Ramos (cell line): ENCODE measurements around the gene HOXC9.

Experiments used
- in situ Hi-C: fragments of 300-500 bp; cut with MboI; formaldehyde crosslinking; loops from one replicate; pipeline ENCODE4 v1.14.3; 2022; ENCODE audit warnings: low sequenced_read_pairs; ENCODE audit not compliant: unreplicated experiment

Gene HOXC9

GRCh38 chr12:54000116-54001114 lies at the start of gene HOXC9:
Gene HOXC9, plus strand, starts transcription at chr12:54000161. Its CDS starts 28 bp downstream, at chr12:54000189.
- in situ Hi-C loops, result no loop called here

- in situ Hi-C loops, result no loop called here
These were observed 49.6 kb upstream of the HOXC9 start for GRCh38 chr12:53950437-53950773.

- in situ Hi-C loops, result no loop called here
These were observed 49.0 kb upstream of the HOXC9 start for GRCh38 chr12:53950789-53951576.

GRCh38 chr12:53951577-53952334 lies 48.2 kb upstream of the HOXC9 start:
- in situ Hi-C loops, result no loop called here

GRCh38 chr12:53952335-53952694 lies 47.6 kb upstream of the HOXC9 start:
- in situ Hi-C loops, result no loop called here

GRCh38 chr12:53952871-53953734 lies 46.9 kb upstream of the HOXC9 start:
- in situ Hi-C loops, result no loop called here

GRCh38 chr12:53953831-53954693 lies 45.9 kb upstream of the HOXC9 start:
- in situ Hi-C loops, result no loop called here

GRCh38 chr12:53954694-53955035 lies 45.3 kb upstream of the HOXC9 start, which contains the start of gene HOXC12:
Gene HOXC12, plus strand, starts transcription at chr12:53954903. Its CDS starts 27 bp downstream, at chr12:53954930.
- in situ Hi-C loops, result no loop called here

GRCh38 chr12:53955036-53955775 lies 44.8 kb upstream of the HOXC9 start:
- in situ Hi-C loops, result no loop called here

- in situ Hi-C loops, result no loop called here
These were observed 44.1 kb upstream of the HOXC9 start for GRCh38 chr12:53955776-53956250.

GRCh38 chr12:53956251-53956887 lies 43.6 kb upstream of the HOXC9 start:
- in situ Hi-C loops, result no loop called here

GRCh38 chr12:53956914-53957536 lies 42.9 kb upstream of the HOXC9 start:
- in situ Hi-C loops, result no loop called here

- in situ Hi-C loops, result no loop called here
These were observed 41.8 kb upstream of the HOXC9 start for GRCh38 chr12:53958128-53958527.

GRCh38 chr12:53959314-53959713 lies 40.6 kb upstream of the HOXC9 start:
- in situ Hi-C loops, result no loop called here

GRCh38 chr12:53960187-53961024 lies 39.6 kb upstream of the HOXC9 start:
- in situ Hi-C loops, result no loop called here
